ENCODE measurements around the gene PCSK4.
A peak's percentile ranks its signal among the peaks of the same experiment; 100 is the strongest.

The PCSK4 gene

GRCh38 chr19:1495051-1495798 lies 5.1 kb upstream of the PCSK4 start:
- DNase-seq (ENCODE audit: low read depth) = no peak
- TF ChIP-seq CTCF (conservative IDR thresholded peaks at IDR 0.05; ENCODE audit: low read depth, low read length) = no peak
- no peak overlapping the region for H3K4me3 ChIP-seq (ENCODE audit: low read depth, low read length)

GRCh38 chr19:1494115-1494815 lies 4.1 kb upstream of the PCSK4 start:
- no peak overlapping the region for H3K4me3 ChIP-seq (ENCODE audit: low read depth, low read length)
- no peak for TF ChIP-seq CTCF (conservative IDR thresholded peaks at IDR 0.05; ENCODE audit: low read depth, low read length)
- DNase-seq (ENCODE audit: low read depth) = no peak

- no peak overlapping the region for H3K4me3 ChIP-seq (ENCODE audit: low read depth, low read length)
- no peak for DNase-seq (ENCODE audit: low read depth)
- TF ChIP-seq CTCF (conservative IDR thresholded peaks at IDR 0.05; ENCODE audit: low read depth, low read length) = no peak
These were observed 2.4 kb upstream of the PCSK4 start for GRCh38 chr19:1492474-1493006.

GRCh38 chr19:1491849-1492170 lies 1.7 kb upstream of the PCSK4 start:
- no peak overlapping the region for H3K4me3 ChIP-seq (ENCODE audit: low read depth, low read length)
- DNase-seq (ENCODE audit: low read depth) = no peak
- TF ChIP-seq CTCF (conservative IDR thresholded peaks at IDR 0.05; ENCODE audit: low read depth, low read length) = no peak

GRCh38 chr19:1491114-1491848 lies 1.1 kb upstream of the PCSK4 start, which contains the start of gene REEP6:
TSS of gene REEP6 (plus strand) at chr19:1491181. CDS start at chr19:1491270, 89 bp downstream.
- peak within 1 kb of the TSS; percentile 65 for H3K4me3 ChIP-seq (ENCODE audit: low read depth, low read length)
- no peak for DNase-seq (ENCODE audit: low read depth)
- no peak for TF ChIP-seq CTCF (conservative IDR thresholded peaks at IDR 0.05; ENCODE audit: low read depth, low read length)

GRCh38 chr19:1489463-1490310 lies 463 bp downstream of the PCSK4 start:
- no peak for TF ChIP-seq CTCF (conservative IDR thresholded peaks at IDR 0.05; ENCODE audit: low read depth, low read length)
- no peak for DNase-seq (ENCODE audit: low read depth)

More at GRCh38 chr19:1489463-1490310, 463 bp downstream of the PCSK4 start:
- H3K4me3 ChIP-seq (ENCODE audit: low read depth, low read length) = peak overlapping the region; percentile 65

Measured in choroid plexus epithelial cell (primary cell).